ENCODE data around the gene PIK3AP1. TPM values are rescaled to one million over a fixed set of nuclear protein-coding genes. Genes with fewer than 3 reads are reported as not detected.

PIK3AP1 gene
- total RNA-seq, 1 donor from 2014 or later = 3.8 TPM

DNA sequence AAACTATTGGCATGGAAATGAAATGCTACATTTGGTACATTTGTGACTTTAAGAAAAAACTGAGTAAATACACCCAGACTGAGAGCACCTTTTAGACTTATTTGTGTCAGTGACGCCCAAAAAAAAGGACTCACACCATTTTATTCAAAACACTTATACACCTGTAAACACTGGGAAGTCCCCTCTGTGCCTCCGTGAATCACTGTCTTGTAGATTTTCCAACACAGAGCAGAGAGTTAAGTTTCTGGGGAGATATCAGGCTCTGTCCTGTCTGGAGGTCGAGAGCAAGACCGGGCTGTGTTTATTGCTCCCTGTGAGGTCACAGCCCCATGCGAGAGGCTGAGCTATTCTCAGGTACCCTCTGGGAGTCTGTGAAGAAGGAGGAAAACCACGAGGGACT lies 72.8 kb downstream of the PIK3AP1 start:
- H3K36me3 ChIP-seq = no peaks in the 10 kb centered on the region
- H4K20me1 ChIP-seq (ENCODE audit: low read depth) = no peaks in the 10 kb centered on the region
- no peaks in the 10 kb centered on the region for H3F3A ChIP-seq (ENCODE audit: low read depth)
- no peak overlapping the region for H3K4me3 Mint-ChIP-seq
- no peak overlapping the region for H3K27ac ChIP-seq
- TF ChIP-seq EZH2phosphoT487 (IDR thresholded peaks at IDR 0.05) (no peak), EZH2 (IDR thresholded peaks at IDR 0.05) (no peak)
- TF ChIP-seq, protein P1, sequence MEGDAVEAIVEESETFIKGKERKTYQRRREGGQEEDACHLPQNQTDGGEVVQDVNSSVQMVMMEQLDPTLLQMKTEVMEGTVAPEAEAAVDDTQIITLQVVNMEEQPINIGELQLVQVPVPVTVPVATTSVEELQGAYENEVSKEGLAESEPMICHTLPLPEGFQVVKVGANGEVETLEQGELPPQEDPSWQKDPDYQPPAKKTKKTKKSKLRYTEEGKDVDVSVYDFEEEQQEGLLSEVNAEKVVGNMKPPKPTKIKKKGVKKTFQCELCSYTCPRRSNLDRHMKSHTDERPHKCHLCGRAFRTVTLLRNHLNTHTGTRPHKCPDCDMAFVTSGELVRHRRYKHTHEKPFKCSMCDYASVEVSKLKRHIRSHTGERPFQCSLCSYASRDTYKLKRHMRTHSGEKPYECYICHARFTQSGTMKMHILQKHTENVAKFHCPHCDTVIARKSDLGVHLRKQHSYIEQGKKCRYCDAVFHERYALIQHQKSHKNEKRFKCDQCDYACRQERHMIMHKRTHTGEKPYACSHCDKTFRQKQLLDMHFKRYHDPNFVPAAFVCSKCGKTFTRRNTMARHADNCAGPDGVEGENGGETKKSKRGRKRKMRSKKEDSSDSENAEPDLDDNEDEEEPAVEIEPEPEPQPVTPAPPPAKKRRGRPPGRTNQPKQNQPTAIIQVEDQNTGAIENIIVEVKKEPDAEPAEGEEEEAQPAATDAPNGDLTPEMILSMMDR (IDR thresholded peaks at IDR 0.05) = no peak
- no peaks in the 10 kb centered on the region for H3K27me3 ChIP-seq
- no peak overlapping the region for H2AFZ ChIP-seq (replicated peaks)
- H3K4me1 Mint-ChIP-seq = no peaks in the 10 kb centered on the region
- no peaks in the 10 kb centered on the region for H3K9me3 ChIP-seq (ENCODE audit: low read depth)
- peaks cover 6% of the 10 kb centered on the region for H3K4me1 ChIP-seq
- H3K36me3 Mint-ChIP-seq = no peaks in the 10 kb centered on the region
- H3K4me3 ChIP-seq = no peak overlapping the region
- H3K79me2 ChIP-seq (ENCODE audit: low read depth) = no peaks in the 10 kb centered on the region
- no peak overlapping the region for H3K4me2 ChIP-seq
- no peak overlapping the region for H3K9ac ChIP-seq
- no peaks in the 10 kb centered on the region for H3K9me3 Mint-ChIP-seq
- peaks cover 5% of the 10 kb centered on the region for H3K27me3 Mint-ChIP-seq (ENCODE audit: insufficient read depth, low read depth)
- no peak for DNase-seq (ENCODE audit: low spot score)
- no peak overlapping the region for H3K27ac Mint-ChIP-seq

DNA sequence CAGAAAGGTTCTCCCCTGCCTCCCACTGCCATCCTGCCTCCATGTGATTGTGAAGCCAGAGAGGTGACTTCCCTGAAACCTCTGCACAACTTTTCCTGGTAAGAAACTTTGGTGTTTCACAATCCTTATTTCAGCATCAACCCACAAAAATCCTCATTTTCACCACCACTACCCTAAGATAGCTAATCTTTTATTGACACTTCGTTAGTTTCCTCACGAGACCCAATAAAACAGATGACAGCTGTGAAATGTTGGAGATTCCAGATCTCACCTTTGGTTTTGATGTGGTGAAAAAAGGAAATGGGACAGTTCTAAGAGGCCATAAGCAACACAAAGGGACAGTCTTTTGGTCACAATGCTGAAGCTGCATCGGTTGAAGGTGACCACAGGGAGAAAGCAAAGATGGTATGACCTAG lies 73.6 kb downstream of the PIK3AP1 start:
- H3K9ac ChIP-seq = no peak overlapping the region
- H3K4me1 ChIP-seq = peaks cover 6% of the 10 kb centered on the region
- H3K36me3 Mint-ChIP-seq = no peaks in the 10 kb centered on the region
- TF ChIP-seq EZH2phosphoT487 (IDR thresholded peaks at IDR 0.05) = no peak
- TF ChIP-seq EZH2 (IDR thresholded peaks at IDR 0.05) = no peak
- TF ChIP-seq, protein P1 (IDR thresholded peaks at IDR 0.05) = no peak
- no peak overlapping the region for H3K4me3 Mint-ChIP-seq
- no peaks in the 10 kb centered on the region for H3K27me3 ChIP-seq
- H3K4me1 Mint-ChIP-seq = no peaks in the 10 kb centered on the region
- H3K9me3 Mint-ChIP-seq = no peaks in the 10 kb centered on the region
- no peaks in the 10 kb centered on the region for H3F3A ChIP-seq (ENCODE audit: low read depth)
- no peak overlapping the region for H3K4me2 ChIP-seq
- H3K36me3 ChIP-seq = no peaks in the 10 kb centered on the region
- no peak overlapping the region for H3K27ac Mint-ChIP-seq
- H2AFZ ChIP-seq (replicated peaks) = no peak overlapping the region
- H3K27me3 Mint-ChIP-seq (ENCODE audit: insufficient read depth, low read depth) = peaks cover 5% of the 10 kb centered on the region
- H3K9me3 ChIP-seq (ENCODE audit: low read depth) = no peaks in the 10 kb centered on the region
- no peak overlapping the region for H3K27ac ChIP-seq
- no peaks in the 10 kb centered on the region for H3K79me2 ChIP-seq (ENCODE audit: low read depth)
- H4K20me1 ChIP-seq (ENCODE audit: low read depth) = no peaks in the 10 kb centered on the region
- DNase-seq (ENCODE audit: low spot score) = no peak
- no peak overlapping the region for H3K4me3 ChIP-seq

DNA sequence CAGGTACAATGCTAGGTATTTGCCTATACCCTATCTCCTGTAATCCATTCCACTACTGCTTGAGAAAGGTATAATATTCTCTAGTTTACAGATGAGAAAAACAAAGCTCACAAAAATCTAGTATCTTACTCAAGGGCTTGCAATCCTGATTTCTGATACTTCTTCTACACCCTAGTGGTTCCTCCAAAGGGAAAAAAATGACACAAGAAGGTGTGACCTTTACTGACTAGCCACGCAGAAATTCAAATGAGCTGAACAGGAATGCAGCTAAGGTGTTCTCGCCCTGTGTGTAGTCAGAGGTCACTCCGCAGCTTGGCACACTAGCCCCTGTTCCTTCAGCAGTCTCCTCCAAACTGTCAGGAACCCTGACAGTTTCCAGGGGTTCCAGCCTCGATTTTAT lies 74.0 kb downstream of the PIK3AP1 start:
- no peaks in the 10 kb centered on the region for H3K36me3 Mint-ChIP-seq
- Histone ChIP-seq H4K20me1 (ENCODE audit: low read depth) (no peaks in the 10 kb centered on the region), H2AFZ (replicated peaks) (no peak overlapping the region), H3K27me3 (no peaks in the 10 kb centered on the region), H3K9ac (no peak overlapping the region), H3K36me3 (no peaks in the 10 kb centered on the region), H3K4me1 (peaks cover 6% of the 10 kb centered on the region), H3K9me3 (ENCODE audit: low read depth) (no peaks in the 10 kb centered on the region), H3K4me3 (no peak overlapping the region), H3K27ac (no peak overlapping the region), H3K79me2 (ENCODE audit: low read depth) (no peaks in the 10 kb centered on the region), H3F3A (ENCODE audit: low read depth) (no peaks in the 10 kb centered on the region), H3K4me2 (no peak overlapping the region)
- TF ChIP-seq EZH2 (IDR thresholded peaks at IDR 0.05) (no peak), EZH2phosphoT487 (IDR thresholded peaks at IDR 0.05) (no peak)
- TF ChIP-seq, protein P1 (IDR thresholded peaks at IDR 0.05) = no peak
- no peaks in the 10 kb centered on the region for H3K9me3 Mint-ChIP-seq
- H3K27me3 Mint-ChIP-seq (ENCODE audit: insufficient read depth, low read depth) = peaks cover 5% of the 10 kb centered on the region
- DNase-seq (ENCODE audit: low spot score) = no peak
- no peaks in the 10 kb centered on the region for H3K4me1 Mint-ChIP-seq
- H3K27ac Mint-ChIP-seq = no peak overlapping the region
- no peak overlapping the region for H3K4me3 Mint-ChIP-seq
